ENCODE results near the gene SNRNP48.
A peak's percentile ranks its signal among the peaks of the same experiment; 100 is the strongest.

Gene SNRNP48

DNA sequence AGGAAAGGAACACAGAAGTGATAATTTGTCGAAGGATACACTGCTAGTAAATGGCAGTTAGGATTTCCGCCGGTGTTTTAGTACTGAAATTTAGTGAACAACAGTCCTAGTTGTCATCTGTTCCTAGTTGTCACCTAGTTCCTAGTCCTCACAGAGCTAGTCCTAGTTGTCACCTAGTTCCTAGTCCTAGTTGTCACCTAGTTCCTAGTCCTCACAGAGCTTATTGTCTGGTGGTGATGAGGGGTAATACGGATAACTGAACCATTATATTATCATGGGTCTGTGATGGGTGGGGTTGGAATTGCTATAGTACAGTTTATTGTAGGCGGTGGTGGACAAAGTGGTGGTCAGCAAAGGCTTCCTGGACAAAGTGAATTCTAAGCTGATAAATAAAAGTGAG lies 1.8 kb downstream of the SNRNP48 start:
- no peak for TF ChIP-seq GATA1 (IDR thresholded peaks at IDR 0.05; ENCODE audit: low read depth, low read length)
- no peak for TF ChIP-seq POLR2A (IDR thresholded peaks at IDR 0.05; ENCODE audit: low read length)

GRCh38 chr6:7593229-7593628 lies 3.2 kb downstream of the SNRNP48 start:
- TF ChIP-seq GATA1 (IDR thresholded peaks at IDR 0.05; ENCODE audit: low read depth, low read length): no peak
- no peak for TF ChIP-seq POLR2A (IDR thresholded peaks at IDR 0.05; ENCODE audit: low read length)
- DNase-seq: no peak

More for the DNA sequence above, 1.8 kb downstream of the SNRNP48 start:
- no peak for DNase-seq

- no peak for DNase-seq
- no peak for TF ChIP-seq GATA1 (IDR thresholded peaks at IDR 0.05; ENCODE audit: low read depth, low read length)
These were observed 4.7 kb downstream of the SNRNP48 start for GRCh38 chr6:7594579-7595125.

DNA sequence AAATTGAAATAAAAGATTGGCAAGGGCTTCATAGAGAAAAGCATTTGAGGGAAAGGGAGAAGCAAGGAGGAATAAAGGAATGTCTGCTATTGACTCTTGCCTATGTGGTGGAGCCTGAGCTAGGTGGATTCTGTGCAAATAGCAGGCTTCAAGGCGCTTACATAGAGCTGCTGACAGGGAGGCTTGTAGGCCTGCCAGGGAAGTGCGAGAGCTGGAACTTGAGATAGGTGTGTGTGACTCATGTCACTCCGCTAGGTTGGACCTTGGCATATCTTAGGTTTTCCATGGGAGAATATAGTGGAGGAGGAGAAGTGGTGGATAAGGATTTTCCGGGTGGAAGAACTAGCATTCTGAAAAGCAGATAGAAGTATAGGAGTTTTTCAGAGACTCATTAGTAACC lies 14.0 kb downstream of the SNRNP48 start:
- DNase-seq: no peak
- TF ChIP-seq POLR2A (IDR thresholded peaks at IDR 0.05; ENCODE audit: low read length): no peak
- TF ChIP-seq GATA1 (IDR thresholded peaks at IDR 0.05; ENCODE audit: low read depth, low read length): no peak

- TF ChIP-seq GATA1 (IDR thresholded peaks at IDR 0.05; ENCODE audit: low read depth, low read length) (no peak), POLR2A (IDR thresholded peaks at IDR 0.05; ENCODE audit: low read length) (no peak)
- DNase-seq: no peak
These were observed 14.5 kb downstream of the SNRNP48 start for GRCh38 chr6:7604506-7604905.

GRCh38 chr6:7615611-7616383 lies 25.8 kb downstream of the SNRNP48 start:
- DNase-seq: peak; percentile 60 to 79
- TF ChIP-seq GATA1 (IDR thresholded peaks at IDR 0.05; ENCODE audit: low read depth, low read length) (no peak), POLR2A (IDR thresholded peaks at IDR 0.05; ENCODE audit: low read length) (no peak)

DNA sequence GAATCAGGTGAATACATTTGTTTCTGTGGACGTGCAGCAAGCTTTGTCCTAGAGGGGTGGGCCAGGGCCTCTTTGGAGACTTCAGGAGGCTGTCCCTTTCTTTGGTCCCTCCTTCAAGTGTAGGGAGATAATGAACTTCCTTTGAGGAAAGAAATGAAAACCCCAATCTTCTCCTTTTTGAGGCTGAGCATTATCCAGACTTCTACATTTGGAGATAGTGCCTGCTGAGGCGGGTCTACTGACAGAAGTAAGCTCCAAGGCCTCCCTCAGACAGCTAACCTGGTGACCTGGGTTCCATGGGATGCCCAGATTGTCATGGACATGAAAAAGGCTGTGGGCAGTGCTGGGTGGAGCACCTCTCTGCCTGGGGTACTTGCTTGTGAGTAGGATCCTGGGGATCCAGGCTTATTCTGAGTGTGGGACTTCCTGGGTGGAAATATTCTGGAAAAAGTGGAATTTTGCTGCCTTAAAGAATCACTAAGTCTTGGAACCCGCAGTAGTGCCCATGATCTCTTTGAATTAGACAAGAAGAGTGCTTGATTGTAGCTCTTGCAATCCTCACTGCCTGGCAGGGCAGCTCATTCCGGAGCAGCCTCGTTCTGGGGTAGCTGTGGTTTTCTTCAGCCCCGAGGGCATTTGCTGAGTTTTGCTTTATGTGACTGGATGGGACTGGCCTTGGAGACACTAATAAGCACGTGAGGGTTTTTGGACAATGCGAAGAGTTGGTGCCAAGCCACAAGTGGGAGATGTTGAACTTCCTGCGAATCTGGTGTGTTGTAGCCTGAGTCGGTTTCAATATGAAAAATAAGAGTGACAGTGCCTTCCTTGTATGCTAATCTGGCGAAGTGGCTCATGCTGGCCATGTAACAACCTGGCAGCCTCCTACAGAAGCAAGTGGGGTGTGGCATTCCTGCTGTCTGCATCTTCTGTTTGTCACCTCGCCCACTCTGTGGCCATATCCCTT lies 28.1 kb downstream of the SNRNP48 start:
- TF ChIP-seq POLR2A (IDR thresholded peaks at IDR 0.05; ENCODE audit: low read length): no peak
- TF ChIP-seq GATA1 (IDR thresholded peaks at IDR 0.05; ENCODE audit: low read depth, low read length): no peak
- no peak for DNase-seq

- no peak for TF ChIP-seq POLR2A (IDR thresholded peaks at IDR 0.05; ENCODE audit: low read length)
- TF ChIP-seq GATA1 (IDR thresholded peaks at IDR 0.05; ENCODE audit: low read depth, low read length): no peak
- DNase-seq: no peak
These were observed 31.8 kb downstream of the SNRNP48 start for GRCh38 chr6:7621761-7622160.

DNA sequence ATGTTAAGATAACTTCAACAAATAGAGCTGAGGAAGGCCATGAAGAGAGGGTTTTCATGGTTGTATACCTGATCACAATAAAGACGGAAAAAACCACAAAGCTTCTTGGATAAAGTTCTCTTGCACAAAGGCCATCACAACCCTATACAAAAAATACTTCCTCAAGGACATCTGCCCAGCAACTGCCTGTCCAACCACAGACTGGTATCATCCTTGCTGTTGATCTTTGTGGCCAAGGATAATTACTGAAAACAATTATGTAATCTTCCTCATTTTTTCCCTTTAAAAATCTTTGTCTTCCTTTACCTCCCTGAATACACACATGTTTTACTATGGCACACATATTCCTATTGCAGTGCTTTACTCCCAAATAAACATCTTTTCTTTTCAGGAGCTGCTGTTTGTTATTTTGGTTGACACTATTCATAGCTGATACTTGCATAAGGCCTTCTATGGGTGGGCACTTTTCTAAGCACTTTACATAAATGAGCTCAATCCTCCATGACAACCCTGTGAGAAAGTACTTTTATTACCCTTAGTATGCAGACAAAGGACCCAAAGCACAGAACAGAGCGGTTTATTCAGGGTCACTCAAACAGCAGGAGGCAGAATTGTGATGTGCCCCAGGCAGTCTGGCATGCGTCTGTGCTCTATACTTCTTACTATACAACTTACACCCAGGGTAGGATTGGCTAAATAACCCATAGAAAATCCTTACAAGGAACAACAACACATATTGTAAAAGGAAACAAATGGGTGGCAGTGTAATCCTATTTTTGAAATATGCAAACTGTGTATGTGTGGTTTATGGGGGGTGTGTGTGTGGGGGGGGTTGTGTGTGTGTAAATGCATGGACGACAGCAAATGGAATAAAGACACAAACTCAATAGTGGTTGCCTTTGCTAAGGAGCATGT lies 35.1 kb downstream of the SNRNP48 start:
- TF ChIP-seq POLR2A (IDR thresholded peaks at IDR 0.05; ENCODE audit: low read length) (no peak), GATA1 (IDR thresholded peaks at IDR 0.05; ENCODE audit: low read depth, low read length) (no peak)

GRCh38 chr6:7628479-7628878 lies 38.5 kb downstream of the SNRNP48 start:
- no peak for TF ChIP-seq POLR2A (IDR thresholded peaks at IDR 0.05; ENCODE audit: low read length)
- no peak for TF ChIP-seq GATA1 (IDR thresholded peaks at IDR 0.05; ENCODE audit: low read depth, low read length)
- DNase-seq: no peak

More for the DNA sequence above, 35.1 kb downstream of the SNRNP48 start:
- peak in 1 of 2 experiments; percentile 3 for DNase-seq

DNA sequence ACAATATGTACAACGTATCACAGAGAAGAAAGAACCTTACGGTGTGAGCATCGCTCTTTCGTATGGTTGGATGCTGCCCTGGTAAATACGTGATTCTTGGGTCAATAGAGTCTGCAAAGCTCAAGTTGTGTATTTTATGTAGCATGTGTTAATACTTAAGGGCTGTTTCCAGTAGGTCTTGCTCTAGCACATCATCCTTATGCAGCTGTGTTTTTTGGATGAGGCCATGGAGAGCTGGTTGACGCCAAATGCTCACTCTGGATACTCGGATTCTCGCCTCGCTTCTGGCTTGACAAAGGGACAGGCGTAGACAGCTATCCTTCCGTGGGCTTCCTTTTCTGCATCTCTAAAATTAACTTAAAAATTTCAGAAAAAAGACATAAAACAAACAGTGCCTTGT lies 38.9 kb downstream of the SNRNP48 start:
- no peak for TF ChIP-seq GATA1 (IDR thresholded peaks at IDR 0.05; ENCODE audit: low read depth, low read length)
- no peak for TF ChIP-seq POLR2A (IDR thresholded peaks at IDR 0.05; ENCODE audit: low read length)
- DNase-seq: no peak

- no peak for TF ChIP-seq GATA1 (IDR thresholded peaks at IDR 0.05; ENCODE audit: low read depth, low read length)
- TF ChIP-seq POLR2A (IDR thresholded peaks at IDR 0.05; ENCODE audit: low read length): no peak
- no peak for DNase-seq
These were observed 39.3 kb downstream of the SNRNP48 start for GRCh38 chr6:7629321-7629720.

GRCh38 chr6:7630792-7631191 lies 40.8 kb downstream of the SNRNP48 start:
- TF ChIP-seq GATA1 (IDR thresholded peaks at IDR 0.05; ENCODE audit: low read depth, low read length) (no peak), POLR2A (IDR thresholded peaks at IDR 0.05; ENCODE audit: low read length) (no peak)
- DNase-seq: no peak
